ENCODE measurements around the gene PC. TPM values are rescaled to one million over a fixed set of nuclear protein-coding genes. Genes with fewer than 3 reads are reported as not detected.

PC gene
- polyA plus RNA-seq, 1 donor = 25.4 TPM

- DNase-seq = no peak
Measured at GRCh38 chr11:66864924-66865697, 93.1 kb downstream of the PC start.

GRCh38 chr11:66864172-66864901 lies 93.8 kb downstream of the PC start:
- no peak for DNase-seq

- no peak for DNase-seq
Measured at GRCh38 chr11:66863428-66864125, 94.6 kb downstream of the PC start.

GRCh38 chr11:66862559-66863037 lies 95.6 kb downstream of the PC start:
- DNase-seq = no peak

- DNase-seq = no peak
Measured at GRCh38 chr11:66861774-66862558, 96.2 kb downstream of the PC start.

- no peak for DNase-seq
Measured at GRCh38 chr11:66861038-66861773, 97.0 kb downstream of the PC start.

- no peak for DNase-seq
Measured at GRCh38 chr11:66860449-66860831, 97.7 kb downstream of the PC start.

GRCh38 chr11:66859686-66860448 lies 98.3 kb downstream of the PC start:
- no peak for DNase-seq

- DNase-seq = no peak
Measured at GRCh38 chr11:66858939-66859685, 99.1 kb downstream of the PC start.

- no peak for DNase-seq
Measured at GRCh38 chr11:66858186-66858938, 99.8 kb downstream of the PC start.

GRCh38 chr11:66857927-66858185 lies 100.3 kb downstream of the PC start:
- no peak for DNase-seq

GRCh38 chr11:66857234-66857926 lies 100.8 kb downstream of the PC start:
- DNase-seq = no peak

- DNase-seq = no peak
Measured at GRCh38 chr11:66856496-66857233, 101.5 kb downstream of the PC start, which contains the start of gene LRFN4. Gene LRFN4 (plus strand): TSS chr11:66857064. CDS start chr11:66857745, 681 bp downstream.

- peak; percentile 89 for DNase-seq
Measured at GRCh38 chr11:66855574-66856495, 102.3 kb downstream of the PC start.

GRCh38 chr11:66854729-66855211 lies 103.4 kb downstream of the PC start:
- no peak for DNase-seq

- DNase-seq = no peak
Measured at GRCh38 chr11:66854231-66854661, 103.9 kb downstream of the PC start.
